ENCODE measurements around the gene SULT1A4. TPM values are rescaled to one million over a fixed set of nuclear protein-coding genes. Genes with fewer than 3 reads are reported as not detected.
"Not testable (repeated sequence)": the region's sequence is repeated elsewhere in the genome, so short reads cannot be mapped to it uniquely, and the experiment has no call there.

Gene SULT1A4
- total RNA-seq: 3.0 and 4.3 TPM in 2 replicates
- long read RNA-seq: 0 reads

- not testable (repeated sequence) for H3K27ac Mint-ChIP-seq (ENCODE audit: unreplicated experiment); H3K36me3 Mint-ChIP-seq (ENCODE audit: low read depth); DNase-seq (ENCODE audit: low read depth, low spot score); H3K4me3 Mint-ChIP-seq; H3K9me3 Mint-ChIP-seq; H3K27me3 Mint-ChIP-seq (ENCODE audit: low read depth); H3K4me1 Mint-ChIP-seq
Observed at GRCh38 chr16:29459706-29460646, at the start of gene SULT1A4. TSS of gene SULT1A4 (plus strand) at chr16:29459913. CDS start at chr16:29461386, 1,473 bp downstream.

DNA sequence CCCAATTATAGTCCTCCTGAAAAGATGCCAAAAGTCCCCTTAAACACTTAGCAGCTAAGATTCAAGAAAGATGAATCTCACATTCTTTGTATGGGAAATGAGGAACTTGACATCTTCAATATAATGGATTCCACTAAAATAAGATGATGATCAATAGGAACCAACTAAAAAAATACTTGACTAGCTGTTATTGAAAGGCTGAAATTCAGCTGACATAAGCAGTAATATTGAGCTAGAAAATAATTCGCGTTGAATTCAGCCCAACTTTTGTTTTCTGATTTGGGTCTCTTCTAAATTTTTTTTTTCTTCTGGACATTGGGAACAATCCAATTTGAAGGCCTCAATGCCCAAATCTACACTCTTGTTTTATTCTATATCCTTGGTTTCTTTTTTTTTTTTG lies 36.1 kb upstream of the SULT1A4 start:
- H3K36me3 Mint-ChIP-seq (ENCODE audit: low read depth); H3K27me3 Mint-ChIP-seq (ENCODE audit: low read depth): not testable (repeated sequence)

DNA sequence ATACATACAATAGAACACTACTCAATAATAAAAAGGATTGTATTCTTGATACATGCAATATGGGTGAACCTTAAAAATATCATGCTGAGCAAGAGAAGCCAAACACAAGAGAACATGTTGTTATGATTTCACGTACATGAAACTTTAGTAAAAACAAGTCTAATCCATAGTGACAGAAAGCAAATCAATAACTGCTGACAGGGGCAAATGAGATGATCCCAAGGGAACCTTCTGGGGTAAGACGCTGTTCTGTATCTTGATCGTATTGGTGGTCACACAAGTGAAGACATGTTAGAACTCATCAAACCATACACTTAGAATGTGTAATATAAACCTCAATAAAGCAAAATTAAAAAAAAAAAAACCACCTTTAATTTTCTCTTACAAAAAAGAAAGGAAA lies 34.3 kb upstream of the SULT1A4 start:
- not testable (repeated sequence) for H3K4me3 Mint-ChIP-seq; H3K36me3 Mint-ChIP-seq (ENCODE audit: low read depth); H3K27ac Mint-ChIP-seq (ENCODE audit: unreplicated experiment); DNase-seq (ENCODE audit: low read depth, low spot score); H3K9me3 Mint-ChIP-seq; H3K4me1 Mint-ChIP-seq; H3K27me3 Mint-ChIP-seq (ENCODE audit: low read depth)

More for the DNA sequence above, 36.1 kb upstream of the SULT1A4 start:
- DNase-seq (ENCODE audit: low read depth, low spot score); H3K9me3 Mint-ChIP-seq; H3K4me3 Mint-ChIP-seq; H3K27ac Mint-ChIP-seq (ENCODE audit: unreplicated experiment); H3K4me1 Mint-ChIP-seq: not testable (repeated sequence)

DNA sequence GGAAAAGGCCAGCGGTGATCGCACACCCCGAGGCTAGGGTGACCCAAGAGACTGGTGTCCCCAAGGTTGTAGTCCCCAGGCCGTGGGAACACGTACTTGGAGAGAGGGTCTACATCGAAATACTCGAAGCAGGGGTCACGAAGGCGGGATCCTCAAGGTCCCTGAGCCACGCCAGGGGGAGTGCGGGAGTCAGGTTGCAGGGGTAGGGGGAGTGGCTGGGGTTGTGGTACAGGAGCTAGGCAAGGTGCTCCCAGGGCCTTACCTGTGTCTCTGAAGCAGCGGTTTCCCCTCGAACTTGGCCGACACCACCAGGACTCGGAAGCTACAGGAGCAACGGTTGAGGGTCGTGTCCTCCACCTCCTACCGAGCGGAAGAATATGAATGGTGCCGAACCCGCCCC lies 6.0 kb upstream of the SULT1A4 start:
- H3K27ac Mint-ChIP-seq (ENCODE audit: unreplicated experiment); H3K9me3 Mint-ChIP-seq: not testable (repeated sequence)

GRCh38 chr16:29454269-29454668 lies 5.4 kb upstream of the SULT1A4 start, which contains the start of the genes BOLA2 and SLX1B:
TSS of gene BOLA2 (minus strand) at chr16:29454351. CDS start at chr16:29454253, 98 bp downstream.
TSS of gene SLX1B (plus strand) at chr16:29454533.
- not testable (repeated sequence) for H3K27me3 Mint-ChIP-seq (ENCODE audit: low read depth); H3K9me3 Mint-ChIP-seq; H3K4me3 Mint-ChIP-seq; H3K27ac Mint-ChIP-seq (ENCODE audit: unreplicated experiment); DNase-seq (ENCODE audit: low read depth, low spot score); H3K4me1 Mint-ChIP-seq; H3K36me3 Mint-ChIP-seq (ENCODE audit: low read depth)

More for the DNA sequence above, 6.0 kb upstream of the SULT1A4 start:
- H3K4me1 Mint-ChIP-seq; H3K4me3 Mint-ChIP-seq; H3K36me3 Mint-ChIP-seq (ENCODE audit: low read depth); H3K27me3 Mint-ChIP-seq (ENCODE audit: low read depth); DNase-seq (ENCODE audit: low read depth, low spot score): not testable (repeated sequence)

GRCh38 chr16:29454828-29455227 lies 4.9 kb upstream of the SULT1A4 start:
- H3K4me1 Mint-ChIP-seq; H3K9me3 Mint-ChIP-seq; DNase-seq (ENCODE audit: low read depth, low spot score); H3K27me3 Mint-ChIP-seq (ENCODE audit: low read depth); H3K4me3 Mint-ChIP-seq; H3K27ac Mint-ChIP-seq (ENCODE audit: unreplicated experiment); H3K36me3 Mint-ChIP-seq (ENCODE audit: low read depth): not testable (repeated sequence)

DNA sequence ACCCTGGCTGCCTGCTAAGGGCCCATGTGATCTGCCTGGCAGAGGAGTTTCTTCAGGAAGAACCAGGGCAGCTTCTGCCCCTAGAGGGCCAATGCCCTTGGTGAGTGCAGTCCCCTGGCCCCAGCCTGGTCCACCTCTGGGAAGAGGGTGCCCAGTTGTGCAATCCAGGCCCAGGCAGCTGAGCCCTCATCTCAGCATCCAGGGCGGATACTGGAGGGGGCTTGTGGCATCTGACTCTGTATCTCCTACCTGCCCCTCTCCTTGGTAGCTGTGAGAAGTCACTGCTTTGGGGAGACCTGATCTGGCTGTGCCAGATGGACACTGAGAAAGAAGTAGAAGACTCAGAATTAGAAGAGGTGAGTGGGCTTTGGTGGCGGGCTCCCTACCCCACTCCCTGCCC lies 2.1 kb upstream of the SULT1A4 start:
- not testable (repeated sequence) for H3K36me3 Mint-ChIP-seq (ENCODE audit: low read depth); DNase-seq (ENCODE audit: low read depth, low spot score); H3K9me3 Mint-ChIP-seq; H3K27me3 Mint-ChIP-seq (ENCODE audit: low read depth); H3K4me1 Mint-ChIP-seq; H3K4me3 Mint-ChIP-seq; H3K27ac Mint-ChIP-seq (ENCODE audit: unreplicated experiment)

DNA sequence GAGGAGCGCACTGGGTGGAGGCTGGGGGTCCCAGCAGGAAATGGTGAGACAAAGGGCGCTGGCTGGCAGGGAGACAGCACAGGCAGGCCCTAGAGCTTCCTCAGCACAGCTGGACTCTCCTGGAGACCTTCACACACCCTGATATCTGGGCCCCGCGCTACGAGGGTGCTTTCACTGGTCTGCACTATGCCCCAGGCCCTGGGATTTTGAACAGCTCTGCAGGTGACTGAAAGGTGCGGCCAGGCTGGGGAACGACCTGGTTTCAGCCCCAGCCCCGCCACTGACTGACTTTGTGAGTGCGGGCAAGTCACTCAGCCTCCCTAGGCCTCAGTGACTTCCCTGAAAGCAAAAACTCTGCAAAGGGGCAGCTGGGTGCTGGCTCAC lies 926 bp downstream of the SULT1A4 start:
- not testable (repeated sequence) for H3K4me3 Mint-ChIP-seq; H3K4me1 Mint-ChIP-seq; H3K27me3 Mint-ChIP-seq (ENCODE audit: low read depth); H3K9me3 Mint-ChIP-seq; H3K36me3 Mint-ChIP-seq (ENCODE audit: low read depth); DNase-seq (ENCODE audit: low read depth, low spot score); H3K27ac Mint-ChIP-seq (ENCODE audit: unreplicated experiment)

DNA sequence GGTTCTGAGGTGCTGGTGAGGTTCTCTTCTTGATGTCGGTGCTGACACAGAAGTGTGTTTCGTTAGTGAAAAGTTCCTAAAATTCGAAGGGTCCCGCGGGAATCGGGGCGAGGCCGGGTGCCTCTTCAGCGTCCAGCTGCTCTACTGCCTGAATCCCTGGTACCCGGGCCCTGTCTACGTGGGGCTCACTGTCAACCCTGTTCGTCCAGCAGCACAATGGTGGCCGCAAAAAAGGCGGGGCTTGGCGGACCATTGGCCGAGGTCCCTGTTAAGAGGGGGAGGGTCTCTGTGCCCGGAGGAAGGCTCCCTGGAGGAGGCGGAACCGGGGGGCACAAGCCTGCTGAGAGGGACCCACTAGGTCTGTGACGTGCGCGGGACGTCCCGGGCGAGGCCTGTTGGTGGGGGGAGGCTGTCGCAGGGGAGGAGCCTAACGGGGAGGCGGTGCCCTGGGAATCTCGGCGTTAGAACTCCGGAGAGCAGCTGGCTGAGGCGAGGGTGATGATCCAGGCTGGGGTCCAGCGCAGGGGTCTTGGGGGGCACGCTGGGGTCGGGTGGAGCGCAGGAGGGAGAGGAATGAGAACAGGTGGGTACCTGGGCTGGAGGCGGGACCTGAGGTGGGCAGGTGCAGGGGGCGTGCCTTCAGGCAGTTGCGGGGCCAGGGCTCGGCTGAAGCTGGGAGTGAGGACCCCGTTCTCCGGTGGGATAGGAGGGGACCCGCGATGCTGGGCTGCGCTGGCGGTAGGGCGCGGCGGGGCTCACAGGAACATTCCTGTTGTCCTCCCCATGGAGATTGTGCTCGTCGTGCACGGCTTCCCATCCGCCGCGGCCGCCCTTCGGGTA lies 6.5 kb downstream of the SULT1A4 start:
- H3K36me3 Mint-ChIP-seq (ENCODE audit: low read depth); DNase-seq (ENCODE audit: low read depth, low spot score); H3K27me3 Mint-ChIP-seq (ENCODE audit: low read depth); H3K27ac Mint-ChIP-seq (ENCODE audit: unreplicated experiment); H3K4me3 Mint-ChIP-seq; H3K4me1 Mint-ChIP-seq; H3K9me3 Mint-ChIP-seq: not testable (repeated sequence)

DNA sequence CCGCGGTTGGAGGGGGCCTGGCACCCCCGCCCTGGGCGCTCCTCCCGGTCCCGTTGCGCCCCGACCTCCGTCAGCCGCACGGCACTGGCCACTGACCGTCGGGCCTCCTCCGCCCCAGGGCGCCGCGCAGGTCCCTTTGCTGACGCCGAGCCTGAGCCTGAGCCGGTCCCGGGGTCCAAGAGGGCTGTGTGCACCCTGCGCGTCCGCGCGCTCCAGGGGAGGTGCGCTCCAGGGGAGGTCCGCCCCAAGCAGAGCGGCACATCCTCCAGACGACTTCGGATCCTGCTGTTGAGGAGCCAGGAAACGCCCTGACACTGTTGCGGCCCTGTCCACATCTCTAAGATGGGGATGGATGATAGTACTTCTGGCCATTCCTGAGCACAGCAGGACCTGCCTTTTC lies 7.2 kb downstream of the SULT1A4 start:
- H3K27me3 Mint-ChIP-seq (ENCODE audit: low read depth); H3K9me3 Mint-ChIP-seq; DNase-seq (ENCODE audit: low read depth, low spot score); H3K4me1 Mint-ChIP-seq; H3K4me3 Mint-ChIP-seq; H3K27ac Mint-ChIP-seq (ENCODE audit: unreplicated experiment); H3K36me3 Mint-ChIP-seq (ENCODE audit: low read depth): not testable (repeated sequence)

GRCh38 chr16:29467654-29468366 lies 8.1 kb downstream of the SULT1A4 start:
- H3K27me3 Mint-ChIP-seq (ENCODE audit: low read depth); H3K9me3 Mint-ChIP-seq; DNase-seq (ENCODE audit: low read depth, low spot score); H3K27ac Mint-ChIP-seq (ENCODE audit: unreplicated experiment); H3K4me3 Mint-ChIP-seq; H3K4me1 Mint-ChIP-seq; H3K36me3 Mint-ChIP-seq (ENCODE audit: low read depth): not testable (repeated sequence)

DNA sequence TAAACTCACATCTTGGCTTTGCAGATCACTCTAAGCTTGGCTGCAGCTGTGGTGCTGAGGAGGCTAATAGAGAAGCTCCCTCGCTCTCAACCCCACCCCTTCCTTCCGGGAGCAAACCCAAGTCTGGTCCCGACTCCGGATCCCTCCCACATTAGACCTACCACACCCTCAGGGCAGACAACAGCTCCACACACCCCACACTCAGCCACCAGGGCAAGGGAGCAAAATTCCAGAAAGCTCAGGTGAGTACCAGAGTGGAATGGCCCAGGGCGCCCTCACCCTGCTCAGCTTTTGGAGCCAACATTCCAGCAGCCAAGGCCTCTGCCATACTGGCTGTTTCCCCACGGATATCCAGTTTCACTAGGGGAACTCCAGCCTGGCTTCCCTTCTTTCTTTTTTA lies 9.9 kb downstream of the SULT1A4 start:
- DNase-seq (ENCODE audit: low read depth, low spot score): peak; percentile 1

DNA sequence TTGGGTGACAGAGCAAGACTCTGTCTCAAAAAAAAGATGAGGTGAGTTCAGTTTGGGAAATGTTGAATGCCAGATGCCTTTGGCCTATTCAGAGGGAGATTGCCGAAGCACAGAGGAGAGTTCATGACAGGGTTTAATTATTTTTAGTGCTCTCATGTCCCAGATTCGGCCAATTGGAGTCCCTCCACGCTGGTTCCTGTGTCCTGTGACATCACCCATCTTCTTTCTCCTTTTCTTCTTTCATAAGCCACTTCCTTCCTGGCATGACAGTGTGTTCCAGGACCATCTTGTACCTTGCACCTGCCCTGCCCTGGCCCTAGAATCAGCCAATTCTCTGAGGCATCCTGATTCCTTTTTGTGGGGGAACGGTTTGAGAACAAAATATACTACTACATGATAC lies 12.4 kb downstream of the SULT1A4 start:
- H3K27me3 Mint-ChIP-seq (ENCODE audit: low read depth); H3K4me1 Mint-ChIP-seq; H3K4me3 Mint-ChIP-seq; H3K9me3 Mint-ChIP-seq; H3K27ac Mint-ChIP-seq (ENCODE audit: unreplicated experiment); H3K36me3 Mint-ChIP-seq (ENCODE audit: low read depth); DNase-seq (ENCODE audit: low read depth, low spot score): not testable (repeated sequence)

More for the DNA sequence above, 9.9 kb downstream of the SULT1A4 start:
- H3K27me3 Mint-ChIP-seq (ENCODE audit: low read depth); H3K9me3 Mint-ChIP-seq; H3K4me3 Mint-ChIP-seq; H3K36me3 Mint-ChIP-seq (ENCODE audit: low read depth); H3K4me1 Mint-ChIP-seq; H3K27ac Mint-ChIP-seq (ENCODE audit: unreplicated experiment): not testable (repeated sequence)
